WTC11 (cell line): Measurements from ENCODE around the gene CORIN. TPM values are rescaled to one million over a fixed set of nuclear protein-coding genes. Genes with fewer than 3 reads are reported as not detected.

Experiments
- ATAC-seq: fragments of 200-7000 bp; cut with Tn5 transposase; 2 replicates; pipeline ENCODE4 v1.10.0; 2021; ENCODE audit warnings: mild to moderate bottlenecking, moderate library complexity
- CTCF ChIA-PET: fragments of 300-600 bp; sonication (Branson Sonifier 250); formaldehyde crosslinking; loops from one replicate; lab custom pipeline; 2021; ENCODE audit warnings: antibody characterized with exemption; lab: Charles Lee
- POLR2A ChIA-PET: fragments of 350-600 bp; sonication (Branson Sonifier 250); formaldehyde crosslinking; loops from one replicate; lab custom pipeline; 2021; ENCODE audit warnings: antibody characterized with exemption; lab: Charles Lee
- DNase-seq: peaks from one replicate; pipeline ENCODE4 v3.0.0; 2021; ENCODE audit warnings: low spot score
- H3K27ac Mint-ChIP-seq: 2 replicates; pipeline ENCODE4 v1.8.0; 2021; ENCODE audit warnings: mixed read lengths
- H3K27me3 Mint-ChIP-seq: 2 replicates; pipeline ENCODE4 v1.8.0; 2021; ENCODE audit warnings: low read depth, mild to moderate bottlenecking, moderate library complexity, mixed read lengths
- H3K36me3 Mint-ChIP-seq: 2 replicates; pipeline ENCODE4 v1.8.0; 2021; ENCODE audit warnings: mixed read lengths
- H3K4me1 Mint-ChIP-seq: 2 replicates; pipeline ENCODE4 v1.8.0; 2022; ENCODE audit warnings: mixed read lengths
- H3K4me3 Mint-ChIP-seq: 2 replicates; pipeline ENCODE4 v1.8.0; 2021; ENCODE audit warnings: mild to moderate bottlenecking, moderate library complexity, mixed read lengths
- H3K9me3 Mint-ChIP-seq: 2 replicates; pipeline ENCODE4 v1.8.0; 2021; ENCODE audit warnings: mixed read lengths
- ATF3 ChIP-seq: sonication (generic); formaldehyde crosslinking; conservative IDR thresholded peaks from 2 replicates; pipeline ENCODE4 v1.8.1; 2022; ENCODE audit warnings: mild to moderate bottlenecking, missing genetic modification reagents
- CBFB ChIP-seq: sonication (generic); formaldehyde crosslinking; IDR thresholded peaks from 2 replicates; pipeline ENCODE4 v1.8.1; 2022; ENCODE audit warnings: mild to moderate bottlenecking, low read depth, missing genetic modification reagents
- CREB1 ChIP-seq: sonication (generic); formaldehyde crosslinking; IDR thresholded peaks from 2 replicates; pipeline ENCODE4 v1.8.0; 2023; ENCODE audit warnings: mild to moderate bottlenecking, missing genetic modification reagents
- ELF4 ChIP-seq: sonication (generic); formaldehyde crosslinking; IDR thresholded peaks from 2 replicates; pipeline ENCODE4 v1.8.1; 2022; ENCODE audit warnings: low read depth, mild to moderate bottlenecking, moderate library complexity, missing genetic modification reagents
- FOXP1 ChIP-seq: sonication (generic); formaldehyde crosslinking; IDR thresholded peaks from 2 replicates; pipeline ENCODE4 v1.8.0; 2022; ENCODE audit warnings: missing genetic modification reagents, mild to moderate bottlenecking, moderate library complexity, borderline replicate concordance
- FOXP4 ChIP-seq: sonication (generic); formaldehyde crosslinking; IDR thresholded peaks from 2 replicates; pipeline ENCODE4 v1.8.0; 2022; ENCODE audit warnings: mild to moderate bottlenecking, missing genetic modification reagents
- IRF1 ChIP-seq: sonication (generic); formaldehyde crosslinking; IDR thresholded peaks from 2 replicates; pipeline ENCODE4 v1.8.0; 2023; ENCODE audit warnings: missing genetic modification reagents
- MAX ChIP-seq: sonication (generic); formaldehyde crosslinking; IDR thresholded peaks from 2 replicates; pipeline ENCODE4 v1.8.0; 2022; ENCODE audit warnings: mild to moderate bottlenecking, missing genetic modification reagents
- NFATC4 ChIP-seq: fragments of 250-450 bp; sonication (Bioruptor Pico); IDR thresholded peaks from 2 replicates; pipeline ENCODE4 v1.9.0; 2021; ENCODE audit warnings: mild to moderate bottlenecking
- NFE2L1 ChIP-seq: sonication (generic); formaldehyde crosslinking; IDR thresholded peaks from 2 replicates; pipeline ENCODE4 v1.8.1; 2023; ENCODE audit warnings: missing genetic modification reagents
- NFYB ChIP-seq: sonication (generic); formaldehyde crosslinking; conservative IDR thresholded peaks from 2 replicates; pipeline ENCODE4 v1.8.0; 2022; ENCODE audit warnings: low read depth, missing genetic modification reagents
- NR2C2 ChIP-seq: sonication (generic); formaldehyde crosslinking; IDR thresholded peaks from 2 replicates; pipeline ENCODE4 v1.8.0; 2022; ENCODE audit warnings: mild to moderate bottlenecking, missing genetic modification reagents
- SOX15 ChIP-seq: fragments of 250-450 bp; sonication (Bioruptor Pico); IDR thresholded peaks from 2 replicates; pipeline ENCODE4 v1.9.0; 2021; ENCODE audit warnings: mild to moderate bottlenecking
- SP1 ChIP-seq: sonication (generic); formaldehyde crosslinking; conservative IDR thresholded peaks from 2 replicates; pipeline ENCODE4 v1.8.1; 2022; ENCODE audit warnings: missing genetic modification reagents
- USF2 ChIP-seq: sonication (generic); formaldehyde crosslinking; IDR thresholded peaks from 2 replicates; pipeline ENCODE4 v1.8.1; 2023; ENCODE audit warnings: mild to moderate bottlenecking, missing genetic modification reagents, moderate library complexity
- ZBTB21 ChIP-seq: sonication (generic); formaldehyde crosslinking; IDR thresholded peaks from 2 replicates; pipeline ENCODE4 v1.8.1; 2023; ENCODE audit warnings: mild to moderate bottlenecking, missing genetic modification reagents, borderline replicate concordance
- ZMAT4 ChIP-seq: fragments of 250-450 bp; sonication (Bioruptor Pico); IDR thresholded peaks from 2 replicates; pipeline ENCODE4 v1.9.0; 2021; ENCODE audit warnings: mild to moderate bottlenecking
- ZNF138 ChIP-seq: sonication (generic); formaldehyde crosslinking; conservative IDR thresholded peaks from 2 replicates; pipeline ENCODE4 v1.8.1; 2022; ENCODE audit warnings: mild to moderate bottlenecking, moderate library complexity, missing genetic modification reagents
- ZNF263 ChIP-seq: sonication (generic); formaldehyde crosslinking; IDR thresholded peaks from 2 replicates; pipeline ENCODE4 v1.8.1; 2022; ENCODE audit warnings: low read depth, mild to moderate bottlenecking, moderate library complexity, missing genetic modification reagents
- ZNF281 ChIP-seq: sonication (generic); formaldehyde crosslinking; IDR thresholded peaks from 2 replicates; pipeline ENCODE4 v1.8.0; 2023; ENCODE audit warnings: mild to moderate bottlenecking, missing genetic modification reagents
- ZNF317 ChIP-seq: sonication (generic); formaldehyde crosslinking; IDR thresholded peaks from 2 replicates; pipeline ENCODE4 v1.8.1; 2023; ENCODE audit warnings: low read depth, mild to moderate bottlenecking, moderate library complexity, missing genetic modification reagents, borderline replicate concordance
- ZNF396 ChIP-seq: fragments of 250-450 bp; sonication (Bioruptor Pico); IDR thresholded peaks from 2 replicates; pipeline ENCODE4 v1.8.0; 2021; ENCODE audit warnings: mild to moderate bottlenecking, moderate library complexity, borderline replicate concordance
- ZNF416 ChIP-seq: fragments of 250-450 bp; sonication (Bioruptor Pico); IDR thresholded peaks from 2 replicates; pipeline ENCODE4 v1.9.0; 2021; ENCODE audit warnings: mild to moderate bottlenecking, inconsistent platforms
- ZNF671 ChIP-seq: fragments of 250-450 bp; sonication (Bioruptor Pico); IDR thresholded peaks from 2 replicates; pipeline ENCODE4 v1.8.0; 2021; ENCODE audit warnings: mild to moderate bottlenecking
- total RNA-seq: library from RNA; stranded (reverse); gene quantifications from 3 replicates; pipeline ENCODE4 v1.2.3, GENCODE V29; 2021

CORIN gene
- total RNA-seq, 1 experiment from 2014 or later = 0.33 TPM

- TF ChIP-seq NFATC4 (CRISPR knock-in tag) (no peak), SP1 (no peak), NFE2L1 (CRISPR knock-in tag) (no peak), ZMAT4 (no peak), ATF3 (no peak)
Observed at GRCh38 chr4:47675806-47676205, 162.1 kb downstream of the CORIN start (continued).

GRCh38 chr4:47674144-47674543 lies 163.7 kb downstream of the CORIN start:
- Mint-ChIP-seq H3K36me3 (no peaks in the 10 kb centered on the region), H3K4me3 (no peak overlapping the region), H3K27ac (no peak overlapping the region), H3K27me3 (no peaks in the 10 kb centered on the region), H3K9me3 (no peaks in the 10 kb centered on the region), H3K4me1 (no peaks in the 10 kb centered on the region)
- no peak for TF ChIP-seq CBFB
- TF ChIP-seq FOXP1 = no peak
- no peak for TF ChIP-seq USF2 (CRISPR knock-in tag)
- no peak for TF ChIP-seq ZNF317
- TF ChIP-seq ZNF671 (CRISPR knock-in tag) = no peak
- TF ChIP-seq ZNF416 (CRISPR knock-in tag) = no peak
- no peak for TF ChIP-seq NR2C2 (CRISPR knock-in tag)
- no peak for TF ChIP-seq ZNF281
- no peak for TF ChIP-seq ZNF396
- POLR2A ChIA-PET = no interaction called here
- CTCF ChIA-PET = interaction anchor here (1.0 to 3.0 kb wide), 2 partner anchors 12 to 163 kb away, joined by 4 to 12 read pairs; no protein-coding TSS in a partner anchor
- no peak for DNase-seq
- ATAC-seq = no peak

GRCh38 chr4:47672696-47673095 lies 165.2 kb downstream of the CORIN start:
- Mint-ChIP-seq H3K27ac (no peak overlapping the region), H3K9me3 (no peaks in the 10 kb centered on the region), H3K36me3 (no peaks in the 10 kb centered on the region), H3K27me3 (no peaks in the 10 kb centered on the region), H3K4me3 (no peak overlapping the region), H3K4me1 (no peaks in the 10 kb centered on the region)
- DNase-seq (no peak), ATAC-seq (no peak)
- ChIA-PET CTCF (interaction anchor here (3.0 kb wide), 1 partner anchor 164 kb away, joined by 12 read pairs; no protein-coding TSS in a partner anchor), POLR2A (no interaction called here)
- TF ChIP-seq ZNF263 (CRISPR knock-in tag) (no peak), ZBTB21 (CRISPR knock-in tag) (no peak), MAX (CRISPR knock-in tag) (no peak), IRF1 (CRISPR knock-in tag) (no peak), NFYB (CRISPR knock-in tag) (no peak), FOXP4 (CRISPR knock-in tag) (no peak), NFE2L1 (CRISPR knock-in tag) (no peak), SOX15 (CRISPR knock-in tag) (no peak), ELF4 (CRISPR knock-in tag) (no peak), CREB1 (no peak), ZNF317 (no peak), ZNF138 (CRISPR knock-in tag) (no peak)
